Measurements from ENCODE around the gene PLEKHA3. TPM values are rescaled to one million over a fixed set of nuclear protein-coding genes. Genes with fewer than 3 reads are reported as not detected.

The PLEKHA3 gene
- total RNA-seq, 1 donor from 2014 or later = 41.4 TPM

GRCh38 chr2:178526256-178526655, 46.0 kb downstream of the PLEKHA3 start:
- Histone ChIP-seq H3K36me3 (peaks cover 57% of the 10 kb centered on the region), H3K4me1 (peaks cover 33% of the 10 kb centered on the region), H3K27me3 (ENCODE audit: low read depth) (no peaks in the 10 kb centered on the region), H3K4me3 (no peak overlapping the region), H3K9me3 (replicated peaks) (no peaks in the 10 kb centered on the region), H3K27ac (replicated peaks) (no peak overlapping the region)
- TF ChIP-seq, protein P1, sequence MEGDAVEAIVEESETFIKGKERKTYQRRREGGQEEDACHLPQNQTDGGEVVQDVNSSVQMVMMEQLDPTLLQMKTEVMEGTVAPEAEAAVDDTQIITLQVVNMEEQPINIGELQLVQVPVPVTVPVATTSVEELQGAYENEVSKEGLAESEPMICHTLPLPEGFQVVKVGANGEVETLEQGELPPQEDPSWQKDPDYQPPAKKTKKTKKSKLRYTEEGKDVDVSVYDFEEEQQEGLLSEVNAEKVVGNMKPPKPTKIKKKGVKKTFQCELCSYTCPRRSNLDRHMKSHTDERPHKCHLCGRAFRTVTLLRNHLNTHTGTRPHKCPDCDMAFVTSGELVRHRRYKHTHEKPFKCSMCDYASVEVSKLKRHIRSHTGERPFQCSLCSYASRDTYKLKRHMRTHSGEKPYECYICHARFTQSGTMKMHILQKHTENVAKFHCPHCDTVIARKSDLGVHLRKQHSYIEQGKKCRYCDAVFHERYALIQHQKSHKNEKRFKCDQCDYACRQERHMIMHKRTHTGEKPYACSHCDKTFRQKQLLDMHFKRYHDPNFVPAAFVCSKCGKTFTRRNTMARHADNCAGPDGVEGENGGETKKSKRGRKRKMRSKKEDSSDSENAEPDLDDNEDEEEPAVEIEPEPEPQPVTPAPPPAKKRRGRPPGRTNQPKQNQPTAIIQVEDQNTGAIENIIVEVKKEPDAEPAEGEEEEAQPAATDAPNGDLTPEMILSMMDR (IDR thresholded peaks at IDR 0.05; ENCODE audit: borderline replicate concordance) = no peak
- intact Hi-C loops (cut with micrococcal nuclease) = no loop called here
- DNase-seq = no peak

DNA sequence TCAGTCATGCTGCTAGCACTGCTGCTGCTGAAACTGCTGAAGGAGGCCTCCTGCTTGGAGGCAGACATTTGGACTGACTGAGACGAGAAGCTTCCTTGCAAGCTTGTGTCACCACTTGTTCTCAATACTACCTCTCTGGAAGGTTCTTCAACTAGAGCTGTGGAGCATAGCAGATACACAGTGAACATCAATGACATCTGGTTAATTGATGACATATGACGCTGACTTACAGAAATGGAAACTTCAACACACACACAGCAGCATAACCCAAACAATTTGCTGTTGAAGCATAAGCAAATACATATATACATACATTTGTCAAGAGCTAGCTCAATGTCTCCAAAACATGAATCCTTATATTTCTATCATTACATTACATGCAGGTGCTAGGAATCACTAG, 47.3 kb downstream of the PLEKHA3 start:
- peaks cover 36% of the 10 kb centered on the region for H3K4me1 ChIP-seq
- H3K27me3 ChIP-seq (ENCODE audit: low read depth) = no peaks in the 10 kb centered on the region
- TF ChIP-seq, protein P1 (IDR thresholded peaks at IDR 0.05; ENCODE audit: borderline replicate concordance) = no peak
- H3K27ac ChIP-seq (replicated peaks) = peak overlapping the region; percentile 3
- no peak overlapping the region for H3K4me3 ChIP-seq
- no peak for DNase-seq
- no peaks in the 10 kb centered on the region for H3K9me3 ChIP-seq (replicated peaks)
- H3K36me3 ChIP-seq = peaks cover 70% of the 10 kb centered on the region
- intact Hi-C loops (cut with micrococcal nuclease) = no loop called here

GRCh38 chr2:178528647-178529046, 48.4 kb downstream of the PLEKHA3 start:
- intact Hi-C loops (cut with micrococcal nuclease) = no loop called here
- no peak for DNase-seq
- H3K9me3 ChIP-seq (replicated peaks) = no peaks in the 10 kb centered on the region
- peaks cover 81% of the 10 kb centered on the region for H3K36me3 ChIP-seq
- no peak overlapping the region for H3K4me3 ChIP-seq
- no peaks in the 10 kb centered on the region for H3K27me3 ChIP-seq (ENCODE audit: low read depth)
- TF ChIP-seq, protein P1 (IDR thresholded peaks at IDR 0.05; ENCODE audit: borderline replicate concordance) = no peak
- H3K4me1 ChIP-seq = peaks cover 29% of the 10 kb centered on the region
- H3K27ac ChIP-seq (replicated peaks) = peak overlapping the region; percentile 3

DNA sequence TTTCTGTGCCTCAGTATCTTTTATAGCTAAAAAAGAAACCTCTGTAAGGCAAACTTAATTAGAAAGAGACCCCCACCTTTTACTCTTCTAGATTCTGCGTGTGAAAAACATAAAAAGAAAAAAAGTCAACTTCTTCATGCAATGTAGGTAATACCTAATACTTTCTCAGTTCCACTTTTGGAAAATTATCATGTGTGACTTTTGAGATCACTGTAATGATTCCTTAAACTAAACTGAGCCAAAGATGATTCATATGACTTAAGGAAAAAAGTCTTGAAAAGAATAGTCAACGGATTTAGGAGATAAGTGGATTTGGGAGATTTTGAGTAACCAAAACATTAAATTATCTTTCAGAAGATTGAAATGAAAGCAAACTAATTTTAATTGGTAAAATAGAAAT, 48.9 kb downstream of the PLEKHA3 start:
- H3K4me1 ChIP-seq = peaks cover 24% of the 10 kb centered on the region
- intact Hi-C loops (cut with micrococcal nuclease) = no loop called here
- no peaks in the 10 kb centered on the region for H3K27me3 ChIP-seq (ENCODE audit: low read depth)
- TF ChIP-seq, protein P1 (IDR thresholded peaks at IDR 0.05; ENCODE audit: borderline replicate concordance) = no peak
- H3K9me3 ChIP-seq (replicated peaks) = no peaks in the 10 kb centered on the region
- peaks cover 86% of the 10 kb centered on the region for H3K36me3 ChIP-seq
- H3K27ac ChIP-seq (replicated peaks) = no peak overlapping the region
- H3K4me3 ChIP-seq = no peak overlapping the region
- DNase-seq = no peak

DNA sequence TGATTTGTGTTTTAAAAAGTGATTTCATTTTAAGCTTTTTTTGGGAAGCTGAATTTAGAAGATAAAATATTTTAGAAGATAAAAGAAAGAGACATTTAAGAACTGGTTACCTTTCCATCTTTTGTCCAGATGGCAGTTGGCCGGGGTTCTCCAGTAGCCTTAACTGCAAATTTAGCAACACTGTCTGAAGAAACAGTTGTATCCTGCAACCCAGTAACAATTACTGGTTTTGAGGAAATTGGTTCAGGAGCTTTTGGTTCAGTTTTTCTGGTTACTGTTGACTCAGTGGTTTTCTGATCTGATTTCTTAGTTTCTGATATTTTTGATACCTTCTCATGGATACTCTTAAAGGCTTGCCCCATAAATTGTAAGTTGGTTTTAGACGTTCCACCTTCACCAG, 49.9 kb downstream of the PLEKHA3 start:
- Histone ChIP-seq H3K4me3 (no peak overlapping the region), H3K36me3 (peaks cover 95% of the 10 kb centered on the region), H3K27me3 (ENCODE audit: low read depth) (no peaks in the 10 kb centered on the region), H3K4me1 (peaks cover 21% of the 10 kb centered on the region), H3K9me3 (replicated peaks) (no peaks in the 10 kb centered on the region), H3K27ac (replicated peaks) (peak overlapping the region; percentile 10)
- TF ChIP-seq, protein P1 (IDR thresholded peaks at IDR 0.05; ENCODE audit: borderline replicate concordance) = no peak
- DNase-seq = no peak
- intact Hi-C loops (cut with micrococcal nuclease) = no loop called here

Measured in left ventricle myocardium inferior (tissue), 1 donor.